ENCODE measurements around the gene PISD. TPM values are rescaled to one million over a fixed set of nuclear protein-coding genes. Genes with fewer than 3 reads are reported as not detected.
A peak's percentile ranks its signal among the peaks of the same experiment; 100 is the strongest.

Gene PISD
- total RNA-seq, 1 donor from 2014 or later: 51.2 TPM

GRCh38 chr22:31637891-31638618 is 24.0 kb downstream of the PISD start:
- Histone ChIP-seq H3K4me1 (peaks cover 35% of the 10 kb centered on the region), H3K27me3 (no peaks in the 10 kb centered on the region), H3K36me3 (no peaks in the 10 kb centered on the region), H3K27ac (peak overlapping the region; percentile 84), H3K9me3 (no peaks in the 10 kb centered on the region), H3K4me3 (peak overlapping the region; percentile 47)
- intact Hi-C loops (cut with DNase I): loop anchor here (10.0 kb wide), 1 partner anchor 83 kb away; no protein-coding TSS in a partner anchor
- no peak for TF ChIP-seq CTCF (IDR thresholded peaks at IDR 0.05)
- DNase-seq: no peak
- ATAC-seq: peak; percentile 81

DNA sequence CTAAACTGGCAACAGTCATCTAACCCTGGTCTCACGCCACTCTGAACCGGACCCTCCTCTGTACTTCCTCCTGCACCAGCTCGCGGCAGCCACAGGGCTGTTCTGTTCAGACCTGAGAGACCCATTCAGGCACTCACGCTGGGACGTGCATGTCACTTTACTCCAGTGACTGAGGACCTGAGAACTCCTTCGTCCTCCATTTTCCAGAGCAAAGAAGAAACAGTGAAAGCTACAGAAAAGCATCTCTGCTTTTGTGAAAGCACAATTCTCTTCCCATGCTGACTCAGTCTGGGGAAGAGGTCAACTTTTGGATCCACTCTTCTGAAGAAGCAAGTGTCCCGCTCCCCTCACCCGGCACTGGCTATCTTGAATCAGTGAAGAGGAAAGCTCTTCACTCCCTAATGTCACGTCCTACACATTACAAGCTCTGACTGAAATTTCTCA is 24.5 kb downstream of the PISD start:
- peak overlapping the region; percentile 47 for H3K4me3 ChIP-seq
- DNase-seq (no peak), ATAC-seq (peak; percentile 59)
- H3K9me3 ChIP-seq: no peaks in the 10 kb centered on the region
- TF ChIP-seq CTCF (IDR thresholded peaks at IDR 0.05): no peak
- H3K4me1 ChIP-seq: peaks cover 35% of the 10 kb centered on the region
- no peaks in the 10 kb centered on the region for H3K36me3 ChIP-seq
- no peaks in the 10 kb centered on the region for H3K27me3 ChIP-seq
- H3K27ac ChIP-seq: peak overlapping the region; percentile 84
- intact Hi-C loops (cut with DNase I): loop anchor here (10.0 kb wide), 1 partner anchor 83 kb away; no protein-coding TSS in a partner anchor

GRCh38 chr22:31635638-31636306 is 26.2 kb downstream of the PISD start:
- ATAC-seq (peak; percentile 43), DNase-seq (peak; percentile 74)
- Histone ChIP-seq H3K9me3 (no peaks in the 10 kb centered on the region), H3K4me1 (peaks cover 40% of the 10 kb centered on the region), H3K36me3 (no peaks in the 10 kb centered on the region), H3K27ac (no peak overlapping the region), H3K4me3 (no peak overlapping the region), H3K27me3 (no peaks in the 10 kb centered on the region)
- intact Hi-C loops (cut with DNase I): loop anchor here (10.0 kb wide), 1 partner anchor 81 kb away; no protein-coding TSS in a partner anchor
- no peak for TF ChIP-seq CTCF (IDR thresholded peaks at IDR 0.05)

- Histone ChIP-seq H3K27me3 (no peaks in the 10 kb centered on the region), H3K9me3 (no peaks in the 10 kb centered on the region), H3K4me1 (peaks cover 44% of the 10 kb centered on the region), H3K36me3 (no peaks in the 10 kb centered on the region), H3K27ac (peak overlapping the region; percentile 98), H3K4me3 (peak overlapping the region; percentile 95)
- intact Hi-C loops (cut with DNase I): loop anchor here (10.0 kb wide), 1 partner anchor 77 kb away; no protein-coding TSS in a partner anchor
- no peak for TF ChIP-seq CTCF (IDR thresholded peaks at IDR 0.05)
- DNase-seq (no peak), ATAC-seq (no peak)
Measured at GRCh38 chr22:31631436-31631835, 30.6 kb downstream of the PISD start.

- DNase-seq (peak; percentile 94), ATAC-seq (peak; percentile 85)
- H3K9me3 ChIP-seq: no peaks in the 10 kb centered on the region
- H3K4me1 ChIP-seq: peaks cover 47% of the 10 kb centered on the region
- peak overlapping the region; percentile 95 for H3K4me3 ChIP-seq
- H3K36me3 ChIP-seq: no peaks in the 10 kb centered on the region
- H3K27me3 ChIP-seq: no peaks in the 10 kb centered on the region
- no peak for TF ChIP-seq CTCF (IDR thresholded peaks at IDR 0.05)
- intact Hi-C loops (cut with DNase I): loop anchor here (10.0 kb wide), 1 partner anchor 76 kb away; no protein-coding TSS in a partner anchor
- H3K27ac ChIP-seq: peak overlapping the region; percentile 98
Measured at GRCh38 chr22:31630331-31631329, 31.4 kb downstream of the PISD start.
